Retinal pigment epithelial cell (primary cell): ENCODE results near the gene APP.
A peak's percentile ranks its signal among the peaks of the same experiment; 100 is the strongest.

ENCODE experiments used
- DNase-seq: peaks from one replicate; pipeline ENCODE4 v3.0.0-alpha.2; 2010; ENCODE audit warnings: low read depth
- H3K4me3 ChIP-seq: 2 replicates; pipeline ENCODE4 v1.5.1; 2011; ENCODE audit warnings: mild to moderate bottlenecking, low read length, control low read depth, moderate library complexity
- CTCF ChIP-seq: conservative IDR thresholded peaks from 2 replicates; pipeline ENCODE4 v1.5.1; 2011; ENCODE audit warnings: low read depth, low read length, control low read depth, inconsistent platforms

APP gene

GRCh38 chr21:26165331-26165730, 5.2 kb downstream of the APP start:
- TF ChIP-seq CTCF: no peak
- no peak overlapping the region for H3K4me3 ChIP-seq
- no peak for DNase-seq

- H3K4me3 ChIP-seq: no peak overlapping the region
- no peak for TF ChIP-seq CTCF
- no peak for DNase-seq
Measured at GRCh38 chr21:26164311-26164710, 6.3 kb downstream of the APP start.

GRCh38 chr21:26162081-26162480, 8.5 kb downstream of the APP start:
- no peak for TF ChIP-seq CTCF
- DNase-seq: no peak
- no peak overlapping the region for H3K4me3 ChIP-seq

- TF ChIP-seq CTCF: no peak
- no peak overlapping the region for H3K4me3 ChIP-seq
Measured at GRCh38 chr21:26159869-26160268, 10.7 kb downstream of the APP start.

GRCh38 chr21:26157801-26158200, 12.8 kb downstream of the APP start:
- no peak for TF ChIP-seq CTCF
- DNase-seq: no peak
- H3K4me3 ChIP-seq: no peak overlapping the region

More at GRCh38 chr21:26159869-26160268, 10.7 kb downstream of the APP start:
- no peak for DNase-seq

GRCh38 chr21:26154753-26155152, 15.8 kb downstream of the APP start:
- TF ChIP-seq CTCF: no peak
- no peak overlapping the region for H3K4me3 ChIP-seq
- DNase-seq: no peak

GRCh38 chr21:26153758-26154157, 16.8 kb downstream of the APP start:
- TF ChIP-seq CTCF: no peak
- H3K4me3 ChIP-seq: no peak overlapping the region
- peak; percentile 87 for DNase-seq
